ENCODE results near the gene EBPL.

- TF ChIP-seq CTCF (optimal IDR thresholded peaks at IDR 0.05 in 1 of 3, IDR thresholded peaks at IDR 0.05 in 1 of 3, conservative IDR thresholded peaks at IDR 0.05 in 1 of 3; ENCODE audit: extremely low read depth in 1 of 3, insufficient read depth in 2 of 3, low read length in 3 of 3) (no peak), EZH2 (IDR thresholded peaks at IDR 0.05; ENCODE audit: low read length) (no peak)
Measured at GRCh38 chr13:49739498-49740187, 48.4 kb upstream of the EBPL start.
